WI38 (cell line): ENCODE measurements around the gene ITGA11.

Experiments
- H3K4me3 ChIP-seq: 2 replicates; pipeline ENCODE4 v1.5.1; 2011; ENCODE audit warnings: low read depth, mild to moderate bottlenecking, control low read depth, low read length
- TF ChIP-seq, protein P1 (sequence below): IDR thresholded peaks from 2 replicates; pipeline ENCODE4 v1.5.1; 2012; ENCODE audit warnings: low read depth, mild to moderate bottlenecking, control low read depth, low read length

Gene ITGA11

DNA sequence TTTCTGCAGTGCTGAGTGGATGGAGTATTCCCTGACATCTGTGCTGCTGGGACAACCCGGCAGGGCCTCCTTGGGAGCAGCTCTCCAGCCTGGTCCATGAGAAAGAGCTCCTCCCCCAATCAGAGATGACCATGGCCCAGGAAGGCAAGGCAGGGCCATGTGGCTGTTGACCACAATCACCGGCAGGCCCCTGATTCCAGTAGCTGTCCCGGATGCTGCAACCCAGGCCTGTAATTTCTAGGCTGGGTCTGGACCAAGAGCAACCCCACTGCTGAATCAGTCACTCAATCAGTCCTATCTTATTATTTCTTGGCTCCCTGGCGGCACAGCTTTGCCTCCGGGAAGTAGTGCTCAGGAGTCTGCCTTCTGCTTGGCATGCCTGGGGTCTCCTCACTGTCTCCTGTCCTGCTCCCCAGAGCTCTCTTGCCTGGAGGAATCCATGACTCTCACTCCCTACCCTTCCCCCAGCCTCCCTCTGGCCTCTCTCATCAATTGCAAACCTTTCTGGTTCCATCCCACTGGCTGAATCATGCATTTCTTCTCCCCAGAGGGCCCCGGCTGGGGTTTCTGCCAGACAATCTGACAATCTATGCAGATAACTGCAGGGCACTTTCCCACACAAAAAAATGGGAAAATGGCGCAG lies 32.6 kb upstream of the ITGA11 start:
- H3K4me3 ChIP-seq, result no peak overlapping the region
- TF ChIP-seq, protein P1, sequence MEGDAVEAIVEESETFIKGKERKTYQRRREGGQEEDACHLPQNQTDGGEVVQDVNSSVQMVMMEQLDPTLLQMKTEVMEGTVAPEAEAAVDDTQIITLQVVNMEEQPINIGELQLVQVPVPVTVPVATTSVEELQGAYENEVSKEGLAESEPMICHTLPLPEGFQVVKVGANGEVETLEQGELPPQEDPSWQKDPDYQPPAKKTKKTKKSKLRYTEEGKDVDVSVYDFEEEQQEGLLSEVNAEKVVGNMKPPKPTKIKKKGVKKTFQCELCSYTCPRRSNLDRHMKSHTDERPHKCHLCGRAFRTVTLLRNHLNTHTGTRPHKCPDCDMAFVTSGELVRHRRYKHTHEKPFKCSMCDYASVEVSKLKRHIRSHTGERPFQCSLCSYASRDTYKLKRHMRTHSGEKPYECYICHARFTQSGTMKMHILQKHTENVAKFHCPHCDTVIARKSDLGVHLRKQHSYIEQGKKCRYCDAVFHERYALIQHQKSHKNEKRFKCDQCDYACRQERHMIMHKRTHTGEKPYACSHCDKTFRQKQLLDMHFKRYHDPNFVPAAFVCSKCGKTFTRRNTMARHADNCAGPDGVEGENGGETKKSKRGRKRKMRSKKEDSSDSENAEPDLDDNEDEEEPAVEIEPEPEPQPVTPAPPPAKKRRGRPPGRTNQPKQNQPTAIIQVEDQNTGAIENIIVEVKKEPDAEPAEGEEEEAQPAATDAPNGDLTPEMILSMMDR, result no peak

DNA sequence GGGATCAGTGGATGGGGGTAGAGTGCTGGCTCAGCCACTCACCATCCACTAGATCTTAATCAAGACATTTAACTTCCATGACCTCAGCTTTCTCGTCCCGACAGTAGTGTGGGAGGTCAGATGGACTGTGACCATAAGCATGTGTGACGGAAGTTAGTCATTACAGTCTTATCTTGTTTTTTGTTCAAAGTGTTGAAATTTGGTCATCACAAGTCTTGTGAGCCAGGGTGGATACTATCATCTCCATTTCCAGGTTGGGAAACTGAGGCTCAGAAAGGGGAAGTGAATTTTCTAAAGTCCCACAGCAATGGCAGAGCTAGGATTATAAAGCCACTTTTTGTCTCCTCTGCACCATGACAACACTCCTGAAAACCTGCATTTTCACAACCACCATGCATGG lies 32.0 kb upstream of the ITGA11 start:
- TF ChIP-seq, protein P1, result no peak
- no peak overlapping the region for H3K4me3 ChIP-seq

DNA sequence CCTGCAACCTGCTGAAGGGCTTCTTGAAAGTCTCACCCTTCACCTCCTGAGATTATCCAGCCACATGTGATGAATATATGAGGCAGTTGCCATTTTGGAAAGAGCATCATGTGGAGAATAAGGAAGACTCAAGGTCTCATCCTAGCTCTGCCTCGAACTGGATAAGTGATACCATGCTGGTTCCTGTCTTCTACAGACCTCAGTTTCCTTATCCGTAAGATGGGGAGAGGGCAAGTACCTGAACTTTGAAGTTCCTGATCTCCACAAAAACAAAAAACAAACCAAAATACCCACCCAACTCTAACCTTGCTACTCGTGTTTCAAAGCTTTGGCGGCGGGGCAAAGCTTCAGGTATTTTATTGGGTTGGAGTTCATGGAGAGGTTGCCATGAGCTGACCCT lies 31.5 kb upstream of the ITGA11 start:
- TF ChIP-seq, protein P1, result no peak
- no peak overlapping the region for H3K4me3 ChIP-seq

DNA sequence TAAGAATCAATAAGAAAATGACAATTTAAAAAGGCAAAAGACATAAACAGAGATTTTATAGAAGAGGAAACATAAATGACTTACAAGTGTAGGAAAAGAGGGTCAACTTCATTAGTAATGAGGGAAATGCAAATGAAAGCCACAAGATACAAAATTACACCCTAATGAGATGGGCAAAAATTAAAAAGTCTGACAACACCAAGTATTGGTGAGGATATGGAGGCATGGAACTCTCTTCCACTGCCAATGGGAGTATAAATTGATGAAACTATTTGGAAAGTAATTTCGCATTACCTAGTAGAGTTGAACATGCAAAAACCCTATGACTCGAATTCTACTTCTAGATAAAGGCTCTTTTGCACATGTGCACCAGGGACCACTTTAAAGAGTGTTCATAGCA lies 28.2 kb upstream of the ITGA11 start:
- TF ChIP-seq, protein P1, result no peak
- no peak overlapping the region for H3K4me3 ChIP-seq

DNA sequence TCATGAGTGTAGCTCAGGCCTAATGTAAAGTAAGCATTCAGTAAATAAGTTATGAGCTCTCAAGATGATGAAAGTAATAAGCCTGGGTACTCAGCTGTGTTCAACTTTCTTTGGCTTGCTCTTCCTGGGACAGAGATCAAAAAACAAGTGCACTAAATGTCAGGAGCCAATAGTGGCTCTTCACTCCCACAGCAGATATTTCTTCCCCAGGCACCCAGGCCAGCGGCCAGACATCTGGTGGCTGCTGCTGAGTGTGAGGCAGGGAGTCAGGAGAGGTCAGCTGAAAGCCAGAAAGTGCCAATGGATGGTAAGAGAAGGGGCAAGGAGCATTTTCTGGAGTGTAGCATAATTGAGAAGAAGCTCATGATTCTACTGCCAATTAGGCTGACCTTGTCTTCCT lies 18.2 kb upstream of the ITGA11 start:
- TF ChIP-seq, protein P1, result no peak
- H3K4me3 ChIP-seq, result no peak overlapping the region

DNA sequence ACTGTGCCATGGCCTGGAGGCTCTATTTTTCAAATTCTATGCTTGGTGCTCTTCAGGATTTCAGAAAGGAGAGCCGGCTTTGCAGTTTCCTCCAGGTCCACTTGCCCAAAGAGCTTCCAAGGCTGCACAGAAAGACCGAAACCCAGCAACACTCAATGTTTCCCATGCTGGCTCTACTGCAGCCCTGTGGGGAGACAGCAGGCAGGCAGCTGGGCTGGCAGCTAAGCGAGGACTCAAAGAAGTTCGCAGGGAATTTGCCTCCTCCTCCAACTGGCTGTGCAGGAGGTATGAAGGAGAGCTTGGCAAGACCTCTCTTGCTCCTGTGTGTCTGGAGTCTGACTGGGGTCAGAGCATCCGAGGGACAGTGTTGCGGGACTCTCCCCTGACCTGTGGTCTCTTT lies 17.4 kb upstream of the ITGA11 start:
- TF ChIP-seq, protein P1, result no peak
- H3K4me3 ChIP-seq, result no peak overlapping the region

DNA sequence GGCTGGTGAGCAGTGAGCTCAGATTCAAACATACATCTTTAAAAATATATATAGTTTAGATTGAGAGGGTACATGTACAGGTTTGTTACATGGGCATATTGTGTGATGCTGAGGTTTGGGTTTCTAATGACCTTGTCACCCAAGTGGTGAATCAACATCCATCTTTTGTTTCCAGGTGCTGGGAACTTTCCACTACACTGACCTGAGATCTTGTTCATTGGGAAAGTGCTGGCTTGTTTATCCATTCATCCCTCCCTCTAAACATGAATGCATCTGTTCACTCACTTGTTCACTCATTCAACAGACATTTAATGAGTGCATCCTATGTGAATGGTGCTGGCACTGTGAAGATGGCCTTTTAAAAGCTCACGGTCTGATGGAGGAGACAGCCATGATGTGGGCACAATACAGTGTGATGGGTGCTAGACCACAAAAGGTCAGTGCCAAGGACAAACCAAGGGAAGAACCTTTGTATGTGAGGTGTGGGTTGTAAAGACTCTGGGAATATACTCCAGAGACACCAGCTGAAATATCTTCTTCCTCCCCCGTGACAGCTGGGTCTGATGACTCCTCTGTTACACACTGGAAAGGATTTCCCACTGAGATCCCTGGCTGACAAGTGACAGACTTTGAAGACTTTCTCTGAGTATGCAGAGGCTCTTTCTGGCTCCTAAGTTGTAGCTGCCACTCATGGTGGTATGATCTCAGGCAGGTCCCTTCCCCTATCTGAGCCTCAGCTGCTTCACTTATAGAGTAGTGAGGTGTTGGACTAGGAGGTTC lies 16.2 kb upstream of the ITGA11 start:
- no peak overlapping the region for H3K4me3 ChIP-seq
- TF ChIP-seq, protein P1, result no peak
